Activated CD8-positive, alpha-beta memory T cell treated with anti-CD3 and anti-CD28 coated beads, Interleukin-2, amount 50 U/mL, for 1 hour (primary cell): ENCODE data around the gene GMPPA.

Experiments used
- DNase-seq: peaks from one replicate; pipeline ENCODE4 v3.0.0-alpha.2; 2020; ENCODE audit errors: extremely low read depth

The GMPPA gene

GRCh38 chr2:219522111-219523030, 23.7 kb downstream of the GMPPA start:
- DNase-seq = no peak

GRCh38 chr2:219523031-219523671, 24.5 kb downstream of the GMPPA start:
- DNase-seq = no peak

DNA sequence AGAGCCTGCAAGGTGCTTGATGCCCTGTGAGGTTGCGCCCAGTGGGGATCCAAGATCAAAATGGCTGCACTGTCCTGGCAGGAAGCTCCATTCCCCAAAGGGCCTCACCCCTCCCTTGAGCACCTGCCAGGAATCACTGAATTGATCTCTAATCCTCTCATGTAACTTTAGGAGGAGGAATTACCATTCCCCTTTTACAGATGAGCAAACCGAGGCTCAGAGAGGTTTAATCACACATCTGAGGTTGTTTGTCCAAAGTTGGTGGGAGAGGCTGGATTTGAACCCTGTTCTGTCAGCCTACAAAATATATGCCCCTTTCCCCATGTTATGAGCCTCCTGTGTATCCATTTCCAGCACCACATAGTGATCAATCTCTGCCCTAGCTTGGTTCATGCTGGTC, 26.1 kb downstream of the GMPPA start:
- DNase-seq = no peak

- DNase-seq = no peak
Observed at GRCh38 chr2:219525533-219526232, 27.0 kb downstream of the GMPPA start.

DNA sequence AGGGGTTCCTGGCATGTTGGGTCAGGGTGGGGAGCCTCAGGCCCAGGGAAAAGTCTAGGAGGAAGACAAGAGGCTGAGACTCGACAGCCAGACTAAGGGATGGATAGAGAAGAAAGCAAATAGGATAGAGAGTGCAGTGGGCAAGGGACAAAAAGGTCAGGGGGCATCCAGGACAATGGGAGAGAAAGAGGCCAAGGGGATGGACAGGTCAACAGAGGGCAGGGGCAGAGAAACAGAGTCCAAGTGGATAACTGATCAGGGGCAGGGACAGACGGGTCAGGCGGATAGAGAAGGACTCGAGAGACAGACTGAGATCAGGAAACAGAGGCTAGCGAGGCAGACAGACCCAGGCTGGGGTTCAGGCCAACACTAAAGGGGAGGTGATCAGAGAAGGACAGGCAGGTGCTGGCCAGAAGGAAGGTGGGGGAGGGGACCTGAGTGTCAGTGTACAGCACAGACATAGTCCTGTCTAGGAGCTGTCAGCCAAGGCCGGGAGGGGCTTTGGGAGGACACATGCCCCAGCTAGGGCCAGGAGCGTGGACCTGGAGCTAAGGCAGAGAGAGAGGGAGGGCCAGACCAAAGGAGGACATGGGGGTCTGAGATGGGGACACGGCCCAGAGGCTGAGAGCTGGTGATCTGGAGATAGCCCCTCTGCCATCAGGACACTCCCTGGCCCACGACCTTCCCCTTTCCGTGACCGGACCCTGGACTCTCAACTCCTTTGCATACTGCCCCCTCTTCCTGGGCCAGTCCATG, 27.8 kb downstream of the GMPPA start:
- no peak for DNase-seq

DNA sequence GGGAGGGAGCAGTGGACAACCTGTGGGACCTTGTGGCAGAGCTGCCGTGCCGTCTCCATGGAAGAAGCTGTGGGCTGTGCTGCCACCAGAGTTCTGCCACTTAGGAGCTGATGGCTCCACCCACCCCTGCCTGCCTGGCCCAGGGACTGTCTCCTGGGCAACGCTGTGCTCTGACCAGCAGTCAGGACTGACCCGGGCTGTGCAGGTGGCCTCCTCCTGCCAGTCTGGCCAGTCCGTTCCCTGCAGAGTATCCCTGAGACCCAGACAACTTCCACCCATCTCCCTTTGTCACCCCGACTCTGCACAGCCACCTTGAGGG, 28.3 kb downstream of the GMPPA start:
- DNase-seq = no peak

- DNase-seq = no peak
Observed at GRCh38 chr2:219527472-219527871, 28.8 kb downstream of the GMPPA start.

DNA sequence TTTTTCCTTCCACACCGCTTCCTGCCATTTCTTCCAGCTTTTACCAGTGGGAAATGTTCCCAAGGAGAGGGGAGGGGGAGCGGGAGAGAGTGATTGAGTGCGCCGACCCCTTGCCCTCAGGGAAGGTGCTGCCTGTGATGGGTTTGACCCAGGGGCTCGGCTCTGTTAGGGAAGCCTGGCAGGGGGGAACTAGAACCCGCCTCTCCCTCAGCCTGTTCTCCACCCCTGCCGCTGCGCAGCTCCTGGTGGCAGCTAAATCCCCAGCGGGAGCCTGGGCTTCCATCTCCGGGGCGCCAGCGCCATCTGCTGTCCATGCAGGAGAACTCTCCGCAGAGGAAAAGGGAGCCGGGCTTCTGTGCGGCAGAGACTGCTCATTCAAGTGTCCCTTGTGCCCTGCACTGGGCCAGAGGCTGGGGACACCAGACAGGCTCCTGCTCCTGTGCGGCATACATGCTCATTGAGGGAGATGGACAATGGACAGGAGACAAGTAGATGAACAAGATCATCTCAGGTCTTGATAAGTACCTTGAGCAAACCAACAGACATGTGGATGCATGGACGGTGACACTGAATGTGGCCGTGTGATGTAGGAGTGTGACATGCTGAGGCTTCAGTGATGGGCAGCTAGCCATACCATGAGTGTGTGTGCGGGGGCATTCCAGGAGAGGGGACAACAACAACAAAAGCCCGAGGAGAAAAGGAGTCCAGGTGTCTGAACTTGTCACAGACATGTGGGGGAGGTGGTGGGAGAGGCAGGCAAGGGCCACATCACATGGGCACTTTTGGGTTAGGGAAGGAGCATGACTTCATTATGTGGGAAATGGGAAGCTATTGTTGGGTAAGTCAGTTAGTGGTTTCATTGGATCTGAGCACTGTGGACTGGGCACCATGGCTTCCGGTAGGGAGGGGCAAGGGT, 31.6 kb downstream of the GMPPA start:
- DNase-seq = peak; percentile 64

GRCh38 chr2:219531639-219532377, 33.1 kb downstream of the GMPPA start:
- DNase-seq = no peak

DNA sequence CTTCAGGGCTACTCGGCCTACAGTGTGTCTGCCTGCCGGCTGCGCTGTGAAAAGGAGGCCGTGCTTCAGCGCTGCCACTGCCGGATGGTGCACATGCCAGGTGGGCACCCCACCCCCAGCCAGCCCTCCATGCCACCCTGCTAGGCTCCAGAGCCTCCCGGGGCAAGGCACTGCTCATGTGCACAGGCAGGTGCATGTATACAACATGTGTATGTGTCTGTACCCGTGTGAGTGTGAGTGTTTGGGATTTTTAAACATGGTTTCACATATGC, 33.6 kb downstream of the GMPPA start:
- DNase-seq = no peak

GRCh38 chr2:219533930-219534661, 35.4 kb downstream of the GMPPA start:
- no peak for DNase-seq

- DNase-seq = no peak
Observed at GRCh38 chr2:219536425-219536824, 37.7 kb downstream of the GMPPA start.

- DNase-seq = no peak
Observed at GRCh38 chr2:219536967-219537366, 38.3 kb downstream of the GMPPA start.

GRCh38 chr2:219537657-219538488, 39.2 kb downstream of the GMPPA start:
- DNase-seq = no peak

- DNase-seq = no peak
Observed at GRCh38 chr2:219538504-219538951, 39.8 kb downstream of the GMPPA start.

DNA sequence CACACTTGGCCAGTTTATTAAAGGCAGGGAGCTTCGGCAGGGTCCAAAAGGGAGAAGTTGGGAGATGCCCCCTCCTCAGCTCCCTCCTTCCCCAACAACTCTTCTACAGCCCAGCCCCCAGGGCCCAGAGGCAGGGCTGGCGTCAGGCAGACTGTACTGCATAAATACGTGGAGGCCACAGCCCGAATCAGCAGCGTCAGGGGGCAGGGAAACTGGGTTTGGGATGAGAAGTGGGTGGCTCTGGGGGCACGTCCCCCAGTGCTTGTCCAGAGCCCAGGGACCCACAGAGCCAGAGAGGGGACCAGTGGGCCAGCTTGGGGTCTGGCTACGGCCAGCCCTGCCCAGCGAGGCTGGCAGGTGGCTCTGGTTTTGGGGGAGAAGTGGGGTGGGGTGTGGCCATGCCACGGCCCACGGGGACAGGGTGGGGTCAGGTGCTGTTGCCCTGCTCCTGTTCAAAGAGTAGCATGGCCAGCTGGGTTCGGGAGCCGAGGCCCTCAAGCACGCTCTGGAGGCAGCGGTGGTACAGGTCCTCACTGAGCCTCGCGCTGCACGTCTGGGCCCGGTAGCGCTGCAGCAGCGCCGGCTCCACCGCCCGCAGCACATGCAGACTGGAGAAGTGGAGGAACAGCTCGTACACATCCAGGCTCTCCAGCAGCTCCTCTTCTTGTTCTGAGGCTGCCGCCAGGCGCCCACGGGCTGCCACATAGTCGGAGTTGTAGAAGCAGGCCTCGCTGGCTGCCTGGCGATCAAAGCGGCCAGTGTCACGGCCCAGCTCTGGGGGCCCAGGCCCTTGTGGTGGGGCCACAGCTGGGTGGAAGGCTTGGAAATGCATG, 40.5 kb downstream of the GMPPA start:
- no peak for DNase-seq

GRCh38 chr2:219539926-219540678, 41.4 kb downstream of the GMPPA start:
- no peak for DNase-seq
